Measurements from ENCODE around the gene ZDHHC3.

Gene ZDHHC3

GRCh38 chr3:45011756-45012508, 36.0 kb upstream of the ZDHHC3 start:
- H3K27ac ChIP-seq: no peak overlapping the region; the same call in 1 of the 2 replicates
- peaks cover 18% of the 10 kb centered on the region for H3K4me1 ChIP-seq (ENCODE audit: low read depth, poor library complexity, severe bottlenecking)
- no peak overlapping the region; the same call in 1 of the 2 replicates for H3K4me2 ChIP-seq
- H3K4me3 ChIP-seq (IDR thresholded peaks at IDR 0.05; ENCODE audit: insufficient read depth, low read depth, low read length): no peak overlapping the region
- no peak overlapping the region for H2AFZ ChIP-seq (ENCODE audit: low read depth)
- no peak overlapping the region for H3K9ac ChIP-seq
- H3K27me3 ChIP-seq (ENCODE audit: insufficient read depth, low read depth): no peaks in the 10 kb centered on the region
- H4K20me1 ChIP-seq (ENCODE audit: insufficient read depth): no peaks in the 10 kb centered on the region
- TF ChIP-seq CTCF (conservative IDR thresholded peaks at IDR 0.05; ENCODE audit: low read depth, low read length): no peak
- H3K36me3 ChIP-seq (ENCODE audit: insufficient read depth): no peaks in the 10 kb centered on the region
- H3K79me2 ChIP-seq (ENCODE audit: insufficient read depth, low read depth): no peaks in the 10 kb centered on the region

DNA sequence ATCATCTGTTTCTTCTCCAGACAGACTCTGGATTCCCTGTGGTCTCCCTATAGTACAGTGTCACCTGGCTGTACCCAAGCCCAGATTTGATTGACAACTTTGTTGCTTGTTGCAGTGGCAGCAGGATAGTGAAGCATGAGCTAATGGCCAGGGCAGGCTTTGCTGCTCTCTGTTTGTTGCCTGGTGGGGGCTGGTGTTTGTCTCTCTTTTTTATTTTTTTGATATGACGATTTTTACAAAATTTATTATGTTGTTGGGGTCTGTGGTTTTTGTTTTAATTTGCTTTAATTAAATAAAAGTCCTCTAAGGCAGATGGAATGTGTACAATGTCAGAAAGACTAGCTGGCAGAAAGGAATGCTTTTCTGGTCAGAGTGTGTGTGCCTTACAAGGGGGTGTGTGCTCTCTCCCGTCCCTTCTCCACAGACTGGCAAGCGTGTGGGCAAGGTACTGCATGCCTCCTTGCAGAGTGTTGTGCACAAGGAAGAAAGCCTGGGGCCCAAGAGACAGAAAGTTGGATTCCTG, 34.9 kb upstream of the ZDHHC3 start:
- TF ChIP-seq CTCF (conservative IDR thresholded peaks at IDR 0.05; ENCODE audit: low read depth, low read length): no peak
- H3K4me3 ChIP-seq (IDR thresholded peaks at IDR 0.05; ENCODE audit: insufficient read depth, low read depth, low read length): no peak overlapping the region
- H3K9ac ChIP-seq: no peak overlapping the region
- H3K27ac ChIP-seq: no peak overlapping the region
- no peak overlapping the region for H3K4me2 ChIP-seq
- no peaks in the 10 kb centered on the region for H3K79me2 ChIP-seq (ENCODE audit: insufficient read depth, low read depth)
- H2AFZ ChIP-seq (ENCODE audit: low read depth): no peak overlapping the region
- H3K4me1 ChIP-seq (ENCODE audit: low read depth, poor library complexity, severe bottlenecking): peaks cover 18% of the 10 kb centered on the region
- no peaks in the 10 kb centered on the region for H4K20me1 ChIP-seq (ENCODE audit: insufficient read depth)
- H3K36me3 ChIP-seq (ENCODE audit: insufficient read depth): no peaks in the 10 kb centered on the region
- H3K27me3 ChIP-seq (ENCODE audit: insufficient read depth, low read depth): no peaks in the 10 kb centered on the region

DNA sequence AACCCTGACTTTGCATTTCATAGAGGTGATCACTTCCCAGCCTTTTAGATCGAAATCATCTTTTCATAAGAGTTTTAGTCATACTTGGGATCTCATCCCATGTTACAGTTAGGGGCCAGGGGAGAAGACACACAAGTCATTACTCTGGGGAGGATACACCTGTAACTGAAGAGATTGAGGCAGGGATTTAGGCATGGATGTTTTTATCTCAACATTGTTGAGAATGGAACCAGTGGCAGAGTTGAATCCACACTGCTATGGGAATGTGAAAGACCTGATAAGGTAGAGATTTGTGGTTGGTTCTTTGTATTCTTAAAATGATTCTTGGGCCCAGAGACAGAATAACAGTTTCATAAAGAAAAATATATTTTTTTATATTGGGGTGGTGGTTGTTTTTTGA, 33.9 kb upstream of the ZDHHC3 start:
- Histone ChIP-seq H3K9ac (no peak overlapping the region), H3K36me3 (ENCODE audit: insufficient read depth) (no peaks in the 10 kb centered on the region)

GRCh38 chr3:45008117-45008516, 32.1 kb upstream of the ZDHHC3 start:
- H2AFZ ChIP-seq (ENCODE audit: low read depth): no peak overlapping the region
- H3K4me2 ChIP-seq: no peak overlapping the region
- no peaks in the 10 kb centered on the region for H4K20me1 ChIP-seq (ENCODE audit: insufficient read depth)
- no peak overlapping the region for H3K4me3 ChIP-seq (IDR thresholded peaks at IDR 0.05; ENCODE audit: insufficient read depth, low read depth, low read length)
- peaks cover 29% of the 10 kb centered on the region for H3K4me1 ChIP-seq (ENCODE audit: low read depth, poor library complexity, severe bottlenecking)
- no peaks in the 10 kb centered on the region for H3K36me3 ChIP-seq (ENCODE audit: insufficient read depth)
- TF ChIP-seq CTCF (conservative IDR thresholded peaks at IDR 0.05; ENCODE audit: low read depth, low read length): no peak
- no peaks in the 10 kb centered on the region for H3K79me2 ChIP-seq (ENCODE audit: insufficient read depth, low read depth)
- H3K9ac ChIP-seq: no peak overlapping the region
- no peak overlapping the region for H3K27ac ChIP-seq
- H3K27me3 ChIP-seq (ENCODE audit: insufficient read depth, low read depth): no peaks in the 10 kb centered on the region

More for the DNA sequence above, 33.9 kb upstream of the ZDHHC3 start:
- H4K20me1 ChIP-seq (ENCODE audit: insufficient read depth): no peaks in the 10 kb centered on the region
- H3K79me2 ChIP-seq (ENCODE audit: insufficient read depth, low read depth): no peaks in the 10 kb centered on the region
- no peak overlapping the region for H2AFZ ChIP-seq (ENCODE audit: low read depth)
- H3K27ac ChIP-seq: no peak overlapping the region
- no peak overlapping the region for H3K4me3 ChIP-seq (IDR thresholded peaks at IDR 0.05; ENCODE audit: insufficient read depth, low read depth, low read length)
- no peak for TF ChIP-seq CTCF (conservative IDR thresholded peaks at IDR 0.05; ENCODE audit: low read depth, low read length)
- no peak overlapping the region for H3K4me2 ChIP-seq
- H3K4me1 ChIP-seq (ENCODE audit: low read depth, poor library complexity, severe bottlenecking): peaks cover 18% of the 10 kb centered on the region
- H3K27me3 ChIP-seq (ENCODE audit: insufficient read depth, low read depth): no peaks in the 10 kb centered on the region
